ENCODE results near the gene SNRNP70. TPM values are rescaled to one million over a fixed set of nuclear protein-coding genes. Genes with fewer than 3 reads are reported as not detected.

Gene SNRNP70
- total and polyA plus RNA-seq, 2 donors (not counting 3 experiments of a cell fraction or from before 2014, with no cell fraction given): 215 to 300 TPM

- Histone ChIP-seq H4K20me1 (replicated peaks; ENCODE audit: control insufficient read depth, extremely low read depth, insufficient read depth, low read length) (no peaks in the 10 kb centered on the region), H3K79me2 (ENCODE audit: control insufficient read depth, insufficient read depth, low read length) (no peaks in the 10 kb centered on the region), H3K9me3 (replicated peaks; ENCODE audit: control insufficient read depth, insufficient read depth, low read length) (no peaks in the 10 kb centered on the region), H3K4me2 (ENCODE audit: insufficient read depth, low read length) (no peak overlapping the region), H2AFZ (ENCODE audit: low read depth, low read length) (no peak overlapping the region), H3K36me3 (ENCODE audit: control insufficient read depth in 2 of 2, extremely low read depth in 1 of 2, insufficient read depth in 2 of 2, low read length in 2 of 2) (no peaks in the 10 kb centered on the region), H3K9me1 (replicated peaks; ENCODE audit: control insufficient read depth, extremely low read depth, insufficient read depth, low read length) (no peaks in the 10 kb centered on the region), H3K9ac (replicated peaks; ENCODE audit: extremely low read depth, insufficient read depth, low read length) (no peak overlapping the region), H3K4me3 (replicated peaks in 1 of 3; ENCODE audit: insufficient read depth in 1 of 3, low read depth in 1 of 3, low read length in 3 of 3) (no peak overlapping the region), H3K27me3 (ENCODE audit: control insufficient read depth in 2 of 2, insufficient read depth in 2 of 2, low read length in 2 of 2) (peaks cover 16% of the 10 kb centered on the region in 2 experiments), H3K4me1 (ENCODE audit: control insufficient read depth, extremely low read depth, insufficient read depth, low read length) (peaks cover 11% of the 10 kb centered on the region), H3K27ac (ENCODE audit: insufficient read depth, low read depth, low read length) (no peak overlapping the region)
- TF ChIP-seq MAX (IDR thresholded peaks at IDR 0.05; ENCODE audit: insufficient read depth, insufficient read length) (no peak), CTCF (IDR thresholded peaks at IDR 0.05; ENCODE audit: extremely low read depth in 1 of 2, insufficient read depth in 1 of 2, low read depth in 1 of 2, low read length in 2 of 2) (no peak), MYC (IDR thresholded peaks at IDR 0.05; ENCODE audit: low read depth, low read length) (no peak), EZH2 (IDR thresholded peaks at IDR 0.05; ENCODE audit: borderline replicate concordance, low read depth, low read length, severe bottlenecking) (no peak), POLR2A (IDR thresholded peaks at IDR 0.05; ENCODE audit: low read depth, low read length) (no peak), FOS (IDR thresholded peaks at IDR 0.05; ENCODE audit: borderline replicate concordance, insufficient read depth, low read length) (no peak), GATA2 (IDR thresholded peaks at IDR 0.05; ENCODE audit: insufficient read depth, insufficient read length, low read depth, low read length) (no peak), POLR2AphosphoS5 (IDR thresholded peaks at IDR 0.05; ENCODE audit: insufficient read depth, low read depth, low read length) (no peak), JUN (IDR thresholded peaks at IDR 0.05; ENCODE audit: borderline replicate concordance, insufficient read depth, insufficient read length, low read depth) (no peak)
- FAIRE-seq (no peak), DNase-seq (ENCODE audit: low read depth, low spot score) (no peak)
- BruUV-seq (replicated peaks): no TSS peak
- ChIA-PET CTCF (interaction anchor here (0.9 to 1.7 kb wide), 3 partner anchors 42 to 138 kb away, joined by 3 to 4 read pairs (median 3); no protein-coding TSS in a partner anchor), POLR2A (no interaction called here)
- intact Hi-C loops (cut with micrococcal nuclease) (no loop called here), dilution Hi-C loops (cut with MboI; ENCODE audit: extremely low pct_ligation_motif_present, low sequenced_read_pairs) (no loop called here)
These were observed 24.3 kb upstream of the SNRNP70 start for GRCh38 chr19:49061000-49061399.
